ENCODE data around the gene ATP13A3. TPM values are rescaled to one million over a fixed set of nuclear protein-coding genes. Genes with fewer than 3 reads are reported as not detected.
"Not testable (repeated sequence)": the region's sequence is repeated elsewhere in the genome, so short reads cannot be mapped to it uniquely, and the experiment has no call there.

ATP13A3 gene
- total and polyA plus RNA-seq, 9 of the 15 experiments (the other 6 are each of a cell fraction or from before 2014, with no cell fraction given), result 16.6 to 135 (median 86.6) TPM

DNA sequence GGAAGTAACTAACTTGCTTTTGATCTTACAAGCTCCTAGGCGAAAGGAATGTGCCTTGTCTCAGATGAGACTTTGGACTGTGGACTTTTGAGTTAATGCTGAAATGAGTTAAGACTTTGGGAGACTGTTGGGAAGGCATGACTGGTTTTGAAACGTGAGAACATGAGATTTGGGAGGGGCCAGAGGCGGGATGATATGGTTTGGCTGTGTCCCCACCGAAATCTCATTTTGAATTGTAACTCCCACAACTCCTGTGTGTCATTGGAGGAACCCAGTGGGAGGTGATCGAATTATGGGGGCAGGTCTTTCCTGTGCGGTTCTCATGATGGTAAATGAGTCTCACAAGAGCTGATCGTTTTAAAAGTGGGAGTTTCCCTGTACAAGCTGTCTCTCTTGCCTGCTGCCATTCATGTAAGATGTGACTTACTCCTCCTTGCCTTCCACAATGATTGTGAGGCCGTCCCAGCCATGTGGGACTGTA is 33.9 kb upstream of the ATP13A3 start:
- ATAC-seq (peak; percentile 84), FAIRE-seq (peak; percentile 67), DNase-seq (ENCODE audit: extremely low read depth in 1 of 4, low spot score in 3 of 4) (peak in 2 of 4 experiments; percentile 38 to 76)
- POLR2A ChIA-PET, result interaction anchor here (0.6 to 1.1 kb wide), 3 partner anchors 23 to 36 kb away, joined by 3 to 5 read pairs (median 4); no protein-coding TSS in a partner anchor
- intact Hi-C loops (cut with micrococcal nuclease), result loop anchor here (1.0 to 5.0 kb wide), 3 partner anchors 33 to 52 kb away; partner anchors contain the start of gene ATP13A3
- H3K9me3 ChIP-seq (replicated peaks; ENCODE audit: control insufficient read depth, insufficient read depth, low read depth, low read length); H3K9me1 ChIP-seq (ENCODE audit: control insufficient read depth, insufficient read depth, low read length); H3K36me3 ChIP-seq (ENCODE audit: control insufficient read depth, insufficient read depth, low read length); H3K79me2 ChIP-seq (ENCODE audit: control insufficient read depth, insufficient read depth, low read length); H3K4me3 ChIP-seq; H4K20me1 ChIP-seq (replicated peaks; ENCODE audit: control insufficient read depth, insufficient read depth, low read length); H3K27me3 ChIP-seq (ENCODE audit: control insufficient read depth in 2 of 2, insufficient read depth in 2 of 2, low read length in 2 of 2); BruUV-seq (replicated peaks); CTCF ChIA-PET (ENCODE audit: low intra/inter-chr PET ratio); in situ Hi-C loops (cut with MboI); TF ChIP-seq NR2C2 (CRISPR knock-in tag; IDR thresholded peaks at IDR 0.05); JUND (tag; IDR thresholded peaks at IDR 0.05; ENCODE audit: borderline replicate concordance, low read depth, low read length); FOXM1 (CRISPR knock-in tag; IDR thresholded peaks at IDR 0.05; ENCODE audit: low read depth); ATF1 (CRISPR knock-in tag; IDR thresholded peaks at IDR 0.05); MYBL2 (CRISPR knock-in tag; IDR thresholded peaks at IDR 0.05; ENCODE audit: borderline replicate concordance): not testable (repeated sequence)
- Histone ChIP-seq H3K9ac (ENCODE audit: insufficient read depth in 1 of 2, low read depth in 2 of 2, low read length in 2 of 2) (peak overlapping the region in 1 of 2 experiments; percentile 41; a peak in 1 of 4 replicates), H2AFZ (ENCODE audit: low read depth, low read length) (peak overlapping the region; percentile 86), H3K4me2 (ENCODE audit: insufficient read depth, low read length) (peak overlapping the region; percentile 45; the same call in 1 of the 2 replicates), H3K27ac (ENCODE audit: extremely low read depth, low read depth, low read length) (peak overlapping the region; percentile 48), H3K4me1 (replicated peaks in 1 of 2; ENCODE audit: control insufficient read depth in 2 of 2, insufficient read depth in 2 of 2, low read length in 2 of 2) (peaks cover 0 to 11% of the 10 kb centered on the region in 2 experiments; a peak in 4 of 5 replicates)
- WGBS (ENCODE audit: insufficient coverage, low coverage, missing lambda C conversion rate), result 13% methylated on average over 8 of the region's 8 CpGs
- TF ChIP-seq, protein P1, sequence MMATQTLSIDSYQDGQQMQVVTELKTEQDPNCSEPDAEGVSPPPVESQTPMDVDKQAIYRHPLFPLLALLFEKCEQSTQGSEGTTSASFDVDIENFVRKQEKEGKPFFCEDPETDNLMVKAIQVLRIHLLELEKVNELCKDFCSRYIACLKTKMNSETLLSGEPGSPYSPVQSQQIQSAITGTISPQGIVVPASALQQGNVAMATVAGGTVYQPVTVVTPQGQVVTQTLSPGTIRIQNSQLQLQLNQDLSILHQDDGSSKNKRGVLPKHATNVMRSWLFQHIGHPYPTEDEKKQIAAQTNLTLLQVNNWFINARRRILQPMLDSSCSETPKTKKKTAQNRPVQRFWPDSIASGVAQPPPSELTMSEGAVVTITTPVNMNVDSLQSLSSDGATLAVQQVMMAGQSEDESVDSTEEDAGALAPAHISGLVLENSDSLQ (IDR thresholded peaks at IDR 0.05), result peak; percentile 83
- TF ChIP-seq POLR2A (conservative IDR thresholded peaks at IDR 0.05) (0 out of 2 replicates have a peak, but pooled peaks have one; percentile 26), NR2C2 (tag; IDR thresholded peaks at IDR 0.05) (0 out of 2 replicates have a peak, but pooled peaks have one; percentile 23), JUND (IDR thresholded peaks at IDR 0.05; ENCODE audit: borderline replicate concordance, low read depth, low read length) (peak; percentile 22; the same call in 1 of the 2 replicates), POLR2H (tag; IDR thresholded peaks at IDR 0.05; ENCODE audit: low read depth) (0 out of 2 replicates have a peak, but pooled peaks have one; percentile 43), CXXC5 (CRISPR knock-in tag; IDR thresholded peaks at IDR 0.05) (0 out of 2 replicates have a peak, but pooled peaks have one; percentile 5), FOXM1 (IDR thresholded peaks at IDR 0.05; ENCODE audit: low read depth) (peak; percentile 78), CC2D1A (IDR thresholded peaks at IDR 0.05) (peak; percentile 35; the same call in 1 of the 2 replicates), EGR1 (conservative IDR thresholded peaks at IDR 0.05) (peak; percentile 23; the same call in 1 of the 2 replicates), ATF1 (tag; IDR thresholded peaks at IDR 0.05) (peak; percentile 36), MYBL2 (IDR thresholded peaks at IDR 0.05; ENCODE audit: low read depth) (peak; percentile 86)
- TF ChIP-seq, protein P2, sequence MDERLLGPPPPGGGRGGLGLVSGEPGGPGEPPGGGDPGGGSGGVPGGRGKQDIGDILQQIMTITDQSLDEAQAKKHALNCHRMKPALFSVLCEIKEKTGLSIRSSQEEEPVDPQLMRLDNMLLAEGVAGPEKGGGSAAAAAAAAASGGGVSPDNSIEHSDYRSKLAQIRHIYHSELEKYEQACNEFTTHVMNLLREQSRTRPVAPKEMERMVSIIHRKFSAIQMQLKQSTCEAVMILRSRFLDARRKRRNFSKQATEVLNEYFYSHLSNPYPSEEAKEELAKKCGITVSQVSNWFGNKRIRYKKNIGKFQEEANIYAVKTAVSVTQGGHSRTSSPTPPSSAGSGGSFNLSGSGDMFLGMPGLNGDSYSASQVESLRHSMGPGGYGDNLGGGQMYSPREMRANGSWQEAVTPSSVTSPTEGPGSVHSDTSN (CRISPR knock-in tag; IDR thresholded peaks at IDR 0.05; ENCODE audit: low read depth), result not testable (repeated sequence)
- TF ChIP-seq, protein P2 (tag; conservative IDR thresholded peaks at IDR 0.05; ENCODE audit: low read depth), result 0 out of 2 replicates have a peak, but pooled peaks have one; percentile 19
